GM12878 (cell line): ENCODE results near the gene AKAP14. TPM values are rescaled to one million over a fixed set of nuclear protein-coding genes. Genes with fewer than 3 reads are reported as not detected.

Source experiments
- BHLHE40 ChIP-seq, 2 experiments: fragments of 450-650 bp in 1 of 2; IDR thresholded peaks; 2 replicates each; pipeline ENCODE4 v1.6.1; 2011 to 2017; ENCODE audit warnings: low read depth in 2 of 2, borderline replicate concordance in 1 of 2, improper control_type of control experiment in 1 of 2, low read length in 1 of 2, mild to moderate bottlenecking in 1 of 2
- CHD2 ChIP-seq: IDR thresholded peaks from 2 replicates; pipeline ENCODE4 v1.6.1; 2011; ENCODE audit warnings: low read depth, low read length, improper control_type of control experiment, borderline replicate concordance
- IKZF1 ChIP-seq: fragments of 450-650 bp; conservative IDR thresholded peaks from 2 replicates; pipeline ENCODE4 v1.6.1; 2017; ENCODE audit warnings: antibody characterized with exemption, mild to moderate bottlenecking
- JUND ChIP-seq: IDR thresholded peaks from 2 replicates; pipeline ENCODE4 v1.6.1; 2012; ENCODE audit warnings: low read depth, mild to moderate bottlenecking, low read length, improper control_type of control experiment, moderate library complexity
- NFXL1 ChIP-seq: fragments of 450-650 bp; IDR thresholded peaks from 2 replicates; pipeline ENCODE4 v1.6.1; 2017; ENCODE audit warnings: antibody characterized with exemption, mild to moderate bottlenecking, borderline replicate concordance
- PAX8 ChIP-seq: fragments of 450-650 bp; IDR thresholded peaks from 2 replicates; pipeline ENCODE4 v1.6.1; 2017; ENCODE audit warnings: mild to moderate bottlenecking, moderate library complexity
- POLR2A ChIP-seq: IDR thresholded peaks from 2 replicates; pipeline ENCODE4 v1.6.1; 2011; ENCODE audit warnings: low read depth, mild to moderate bottlenecking, low read length
- POU2F2 ChIP-seq: IDR thresholded peaks from 3 replicates; pipeline ENCODE4 v1.6.1; 2011; ENCODE audit warnings: low read depth, mild to moderate bottlenecking, low read length, borderline replicate concordance
- RFX5 ChIP-seq: IDR thresholded peaks from 2 replicates; pipeline ENCODE4 v1.6.1; 2011; ENCODE audit warnings: low read depth, low read length, improper control_type of control experiment
- TAF1 ChIP-seq: IDR thresholded peaks from 2 replicates; pipeline ENCODE4 v1.6.1; 2011; ENCODE audit warnings: mild to moderate bottlenecking, low read depth, low read length, borderline replicate concordance
- TCF3 ChIP-seq: IDR thresholded peaks from 2 replicates; pipeline ENCODE4 v1.6.1; 2012; ENCODE audit warnings: low read depth, mild to moderate bottlenecking, low read length, borderline replicate concordance; ENCODE audit not compliant: insufficient read depth
- USF2 ChIP-seq: IDR thresholded peaks from 2 replicates; pipeline ENCODE4 v1.6.1; 2011; ENCODE audit warnings: low read depth, low read length, improper control_type of control experiment, borderline replicate concordance
- YY1 ChIP-seq: IDR thresholded peaks from 2 replicates; pipeline ENCODE4 v1.6.1; 2011; ENCODE audit warnings: low read depth, mild to moderate bottlenecking, low read length
- ZBTB33 ChIP-seq: fragments of 450-650 bp; IDR thresholded peaks from 2 replicates; pipeline ENCODE4 v1.6.1; 2017; ENCODE audit warnings: mild to moderate bottlenecking
- ZBTB40 ChIP-seq: fragments of 450-650 bp; IDR thresholded peaks from 2 replicates; pipeline ENCODE4 v1.6.1; 2016; ENCODE audit warnings: mild to moderate bottlenecking, moderate library complexity, borderline replicate concordance
- ZNF592 ChIP-seq: fragments of 450-650 bp; IDR thresholded peaks from 2 replicates; pipeline ENCODE4 v1.6.1; 2017; ENCODE audit warnings: mild to moderate bottlenecking, moderate library complexity
- polyA plus RNA-seq, 11 experiments: library from polyadenylated mRNA; depleted of rRNA in 4 of 11; unstranded in 6 of 11; stranded (reverse) in 5 of 11; fragments of >200 nt; fragmentation: Nextera tagmentation in 4 of 11; fragmentation: Illumina TruSeq in 1 of 11; extraction: Ambion mirVana in 4 of 11; extraction: Trizol in 1 of 11; gene quantifications; 1 replicate in 1 of 11; 2 replicates in 10 of 11; pipeline versions ENCODE4 v1.2.1 to v1.2.3, GENCODE V29; 2011 to 2016; ENCODE audit warnings: inconsistent platforms in 2 of 11, missing spikeins in 2 of 11, low read depth in 1 of 11
- total RNA-seq, 4 experiments: library from RNA; depleted of rRNA in 3 of 4; stranded (reverse); fragments of >200 nt in 3 of 4; fragmentation: Illumina TruSeq in 1 of 4; extraction: Trizol in 1 of 4; gene quantifications; 2 replicates each; pipeline versions ENCODE4 v1.2.1 to v1.2.3, GENCODE V29; 2013 to 2021

AKAP14 gene
- total and polyA plus RNA-seq, 10 of the 15 experiments (the other 5 are each of a cell fraction or from before 2014, with no cell fraction given), result not detected

- TF ChIP-seq ZBTB33 (no peak), ZBTB40 (peak; percentile 60; the same call in 1 of the 2 replicates), NFXL1 (no peak), TAF1 (peak; percentile 92), IKZF1 (peak; percentile 48; the same call in 1 of the 2 replicates), ZNF592 (peak; percentile 89), BHLHE40 (IDR thresholded peaks at IDR 0.05; ENCODE audit: borderline replicate concordance in 1 of 2, low read depth in 2 of 2, low read length in 1 of 2) (0 out of 4 replicates have a peak, but pooled peaks of 1 of the 2 experiments have one; percentile 16), USF2 (no peak), POU2F2 (peak; percentile 55; the same call in 2 of the 3 replicates), RFX5 (peak; percentile 28; the same call in 1 of the 2 replicates), TCF3 (0 out of 2 replicates have a peak, but pooled peaks have one; percentile 32), YY1 (0 out of 2 replicates have a peak, but pooled peaks have one; percentile 13), POLR2A (peak; percentile 96), PAX8 (no peak), CHD2 (peak; percentile 39; the same call in 1 of the 2 replicates), JUND (0 out of 2 replicates have a peak, but pooled peaks have one; percentile 26)
Observed at GRCh38 chrX:119871599-119872395, 23.9 kb upstream of the AKAP14 start, which contains the start of the genes NDUFA1 and RNF113A (continued).
